Measurements from ENCODE around the gene DERL2. TPM values are rescaled to one million over a fixed set of nuclear protein-coding genes. Genes with fewer than 3 reads are reported as not detected.

Gene DERL2
- total RNA-seq, 6 experiments from 2014 or later, result 31.2 to 47.9 (median 43.2) TPM

DNA sequence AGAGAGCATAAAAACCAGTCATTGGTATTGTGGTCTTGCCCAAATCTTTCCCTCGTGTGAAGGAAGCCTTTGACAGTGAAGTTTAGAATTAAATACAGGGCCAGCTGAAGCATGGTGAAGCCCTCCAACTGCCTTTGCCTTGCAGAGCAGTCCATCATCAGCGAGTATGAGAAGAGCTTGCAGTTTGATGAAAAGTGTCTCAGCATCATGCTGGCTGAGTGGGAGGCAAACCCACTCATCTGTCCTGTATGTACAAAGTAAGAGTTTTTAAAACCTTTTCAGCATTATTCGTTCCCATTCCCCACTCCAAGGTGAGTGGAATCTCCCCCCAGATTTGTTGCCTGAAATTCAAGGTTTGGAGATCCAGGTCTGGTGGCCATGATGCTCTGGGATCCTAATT lies 60.2 kb downstream of the DERL2 start:
- ATAC-seq (no peak), DNase-seq (no peak)
- H3K4me1 ChIP-seq, result peaks cover 0 to 5% (median 2%) of the 10 kb centered on the region in 4 donors
- H3K9me3 ChIP-seq, result no peaks in the 10 kb centered on the region
- peaks cover 0 to 92% (median 47%) of the 10 kb centered on the region in 4 donors for H3K36me3 ChIP-seq
- TF ChIP-seq POLR2A (IDR thresholded peaks at IDR 0.05), result no peak
- TF ChIP-seq, protein P1, sequence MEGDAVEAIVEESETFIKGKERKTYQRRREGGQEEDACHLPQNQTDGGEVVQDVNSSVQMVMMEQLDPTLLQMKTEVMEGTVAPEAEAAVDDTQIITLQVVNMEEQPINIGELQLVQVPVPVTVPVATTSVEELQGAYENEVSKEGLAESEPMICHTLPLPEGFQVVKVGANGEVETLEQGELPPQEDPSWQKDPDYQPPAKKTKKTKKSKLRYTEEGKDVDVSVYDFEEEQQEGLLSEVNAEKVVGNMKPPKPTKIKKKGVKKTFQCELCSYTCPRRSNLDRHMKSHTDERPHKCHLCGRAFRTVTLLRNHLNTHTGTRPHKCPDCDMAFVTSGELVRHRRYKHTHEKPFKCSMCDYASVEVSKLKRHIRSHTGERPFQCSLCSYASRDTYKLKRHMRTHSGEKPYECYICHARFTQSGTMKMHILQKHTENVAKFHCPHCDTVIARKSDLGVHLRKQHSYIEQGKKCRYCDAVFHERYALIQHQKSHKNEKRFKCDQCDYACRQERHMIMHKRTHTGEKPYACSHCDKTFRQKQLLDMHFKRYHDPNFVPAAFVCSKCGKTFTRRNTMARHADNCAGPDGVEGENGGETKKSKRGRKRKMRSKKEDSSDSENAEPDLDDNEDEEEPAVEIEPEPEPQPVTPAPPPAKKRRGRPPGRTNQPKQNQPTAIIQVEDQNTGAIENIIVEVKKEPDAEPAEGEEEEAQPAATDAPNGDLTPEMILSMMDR (IDR thresholded peaks at IDR 0.05), result no peak
- no peak overlapping the region for H3K4me3 ChIP-seq
- WGBS (ENCODE audit: insufficient coverage, low coverage, low lambda C conversion rate, missing lambda C conversion rate), result 50% methylated on average over 2 of the region's 3 CpGs
- H3K27ac ChIP-seq, result no peak overlapping the region
- H3K27me3 ChIP-seq, result no peaks in the 10 kb centered on the region
- intact Hi-C loops (cut with DNase I), result no loop called here

GRCh38 chr17:5424909-5425308 lies 61.1 kb downstream of the DERL2 start:
- H3K4me1 ChIP-seq, result peaks cover 0 to 10% (median 3%) of the 10 kb centered on the region in 4 donors
- intact Hi-C loops (cut with DNase I), result no loop called here
- no peak overlapping the region for H3K27ac ChIP-seq
- ATAC-seq (no peak), DNase-seq (no peak)
- TF ChIP-seq POLR2A (IDR thresholded peaks at IDR 0.05), result no peak
- TF ChIP-seq, protein P1 (IDR thresholded peaks at IDR 0.05), result no peak
- no peaks in the 10 kb centered on the region for H3K9me3 ChIP-seq
- no peaks in the 10 kb centered on the region for H3K27me3 ChIP-seq
- H3K4me3 ChIP-seq, result no peak overlapping the region
- 77% methylated on average over 1 of the region's 1 CpG for WGBS (ENCODE audit: insufficient coverage, low coverage, low lambda C conversion rate, missing lambda C conversion rate)
- peaks cover 0 to 83% (median 47%) of the 10 kb centered on the region in 4 donors for H3K36me3 ChIP-seq

- TF ChIP-seq POLR2A (IDR thresholded peaks at IDR 0.05), result no peak
- no peaks in the 10 kb centered on the region for H3K9me3 ChIP-seq
- WGBS (ENCODE audit: insufficient coverage, low coverage, low lambda C conversion rate, missing lambda C conversion rate), result 100% methylated on average over 2 of the region's 2 CpGs
Measured at GRCh38 chr17:5422505-5422904, 63.5 kb downstream of the DERL2 start.

More at GRCh38 chr17:5422505-5422904, 63.5 kb downstream of the DERL2 start:
- intact Hi-C loops (cut with DNase I), result no loop called here
- Histone ChIP-seq H3K36me3 (peaks cover 0 to 60% (median 35%) of the 10 kb centered on the region in 4 donors), H3K4me3 (no peak overlapping the region), H3K27me3 (no peaks in the 10 kb centered on the region), H3K27ac (no peak overlapping the region), H3K4me1 (peaks cover 0 to 20% (median 5%) of the 10 kb centered on the region in 4 donors)
- ATAC-seq (no peak), DNase-seq (no peak)

Other genes with a start within 250 kb of the DERL2 start
- 10 to 100 TPM; 15.5 to 25.4 (median 21.1) TPM for gene RABEP1, start 203.9 kb downstream of the DERL2 start, total RNA-seq
- gene NUP88, start 66.5 kb downstream of the DERL2 start, total RNA-seq, result 10 to 100 TPM; 27.7 to 76.1 (median 52.3) TPM
- 10 to 100 TPM; 11.5 to 21.4 (median 14.8) TPM for gene RPAIN, start 66.0 kb downstream of the DERL2 start, total RNA-seq
- 100 to 1,000 TPM in 2 of 6 experiments, 10 to 100 TPM in 4; 60.2 to 163 (median 67.6) TPM for gene C1QBP, start 47.0 kb downstream of the DERL2 start, total RNA-seq
- 1 to 10 TPM; 6.4 to 10.0 (median 7.2) TPM for gene DHX33, start 17.2 kb downstream of the DERL2 start, total RNA-seq
- gene MIS12, start 388 bp upstream of the DERL2 start, total RNA-seq, result 1 to 10 TPM; 7.1 to 9.4 (median 8.7) TPM
- 1 to 10 TPM; 2.5 to 4.7 (median 3.3) TPM for gene NLRP1, start 98.3 kb upstream of the DERL2 start, total RNA-seq